Activated CD8-positive, alpha-beta memory T cell treated with anti-CD3 and anti-CD28 coated beads, Interleukin-2, amount 50 U/mL, for 24 hours (primary cell): Measurements from ENCODE around the gene DNAH2.
A peak's percentile ranks its signal among the peaks of the same experiment; 100 is the strongest.

ENCODE experiments used
- DNase-seq: peaks from one replicate; pipeline ENCODE4 v3.0.0-alpha.2; 2020; ENCODE audit errors: extremely low read depth

The DNAH2 gene, protein sequence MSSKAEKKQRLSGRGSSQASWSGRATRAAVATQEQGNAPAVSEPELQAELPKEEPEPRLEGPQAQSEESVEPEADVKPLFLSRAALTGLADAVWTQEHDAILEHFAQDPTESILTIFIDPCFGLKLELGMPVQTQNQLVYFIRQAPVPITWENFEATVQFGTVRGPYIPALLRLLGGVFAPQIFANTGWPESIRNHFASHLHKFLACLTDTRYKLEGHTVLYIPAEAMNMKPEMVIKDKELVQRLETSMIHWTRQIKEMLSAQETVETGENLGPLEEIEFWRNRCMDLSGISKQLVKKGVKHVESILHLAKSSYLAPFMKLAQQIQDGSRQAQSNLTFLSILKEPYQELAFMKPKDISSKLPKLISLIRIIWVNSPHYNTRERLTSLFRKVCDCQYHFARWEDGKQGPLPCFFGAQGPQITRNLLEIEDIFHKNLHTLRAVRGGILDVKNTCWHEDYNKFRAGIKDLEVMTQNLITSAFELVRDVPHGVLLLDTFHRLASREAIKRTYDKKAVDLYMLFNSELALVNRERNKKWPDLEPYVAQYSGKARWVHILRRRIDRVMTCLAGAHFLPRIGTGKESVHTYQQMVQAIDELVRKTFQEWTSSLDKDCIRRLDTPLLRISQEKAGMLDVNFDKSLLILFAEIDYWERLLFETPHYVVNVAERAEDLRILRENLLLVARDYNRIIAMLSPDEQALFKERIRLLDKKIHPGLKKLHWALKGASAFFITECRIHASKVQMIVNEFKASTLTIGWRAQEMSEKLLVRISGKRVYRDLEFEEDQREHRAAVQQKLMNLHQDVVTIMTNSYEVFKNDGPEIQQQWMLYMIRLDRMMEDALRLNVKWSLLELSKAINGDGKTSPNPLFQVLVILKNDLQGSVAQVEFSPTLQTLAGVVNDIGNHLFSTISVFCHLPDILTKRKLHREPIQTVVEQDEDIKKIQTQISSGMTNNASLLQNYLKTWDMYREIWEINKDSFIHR (N-terminal part only)

GRCh38 chr17:7716901-7717755 is at the start of gene DNAH2:
TSS of gene DNAH2 (plus strand) at chr17:7717744. CDS start at chr17:7719735, 1,991 bp downstream.
- no peak for DNase-seq

DNA sequence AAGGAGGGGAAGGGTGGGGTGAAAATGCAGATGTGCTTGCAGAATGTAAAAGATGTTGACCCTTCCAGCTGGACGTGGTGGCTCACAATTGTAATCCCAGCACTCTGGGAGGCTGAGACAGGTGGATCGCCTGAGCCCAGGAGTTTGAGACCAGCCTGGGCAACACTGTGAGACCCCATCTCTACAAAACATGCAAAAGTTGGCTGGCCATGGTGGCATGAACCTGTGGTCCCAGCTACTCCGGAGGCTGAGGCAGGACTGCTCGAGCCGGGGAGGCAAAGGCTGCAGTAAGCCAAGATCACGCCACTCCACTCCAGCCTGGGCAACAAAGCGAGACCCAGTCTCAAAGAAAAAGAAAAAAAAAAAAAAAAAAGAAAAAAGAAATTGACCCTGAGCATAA is 49.1 kb upstream of the DNAH2 start:
- no peak for DNase-seq

DNA sequence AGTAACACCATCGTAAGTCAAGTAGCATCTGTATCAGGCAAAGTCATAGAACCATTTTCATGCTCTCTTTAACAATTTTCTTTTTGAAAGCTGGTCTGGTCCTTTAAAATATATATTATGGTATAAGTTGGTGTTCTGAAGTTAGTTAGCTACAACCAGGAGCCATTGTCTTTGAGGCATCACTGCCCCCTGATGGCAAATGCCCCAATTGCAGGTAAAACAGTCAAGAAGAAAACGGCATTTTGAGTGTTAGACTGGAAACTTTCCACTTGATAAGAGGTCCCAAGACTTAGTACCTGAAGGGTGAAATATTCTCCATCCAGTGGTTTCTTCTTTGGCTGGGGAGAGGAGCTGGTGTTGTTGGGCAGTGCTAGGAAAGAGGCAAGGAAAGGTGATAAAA is 44.3 kb upstream of the DNAH2 start:
- no peak for DNase-seq

DNA sequence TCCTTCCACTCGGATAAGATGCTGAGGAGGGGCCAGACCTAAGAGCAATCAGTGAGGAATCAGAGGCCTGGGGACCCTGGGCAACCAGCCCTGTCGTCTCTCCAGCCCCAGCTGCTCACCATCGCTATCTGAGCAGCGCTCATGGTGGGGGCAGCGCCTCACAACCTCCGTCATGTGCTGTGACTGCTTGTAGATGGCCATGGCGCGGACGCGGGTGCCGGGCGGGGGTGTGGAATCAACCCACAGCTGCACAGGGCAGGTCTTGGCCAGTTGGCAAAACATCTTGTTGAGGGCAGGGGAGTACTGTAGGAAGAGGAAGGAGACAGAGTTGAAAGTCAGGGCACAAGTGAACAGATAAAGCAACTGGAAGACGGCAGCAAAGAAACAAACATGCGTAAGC is 42.6 kb upstream of the DNAH2 start:
- DNase-seq, result no peak

DNA sequence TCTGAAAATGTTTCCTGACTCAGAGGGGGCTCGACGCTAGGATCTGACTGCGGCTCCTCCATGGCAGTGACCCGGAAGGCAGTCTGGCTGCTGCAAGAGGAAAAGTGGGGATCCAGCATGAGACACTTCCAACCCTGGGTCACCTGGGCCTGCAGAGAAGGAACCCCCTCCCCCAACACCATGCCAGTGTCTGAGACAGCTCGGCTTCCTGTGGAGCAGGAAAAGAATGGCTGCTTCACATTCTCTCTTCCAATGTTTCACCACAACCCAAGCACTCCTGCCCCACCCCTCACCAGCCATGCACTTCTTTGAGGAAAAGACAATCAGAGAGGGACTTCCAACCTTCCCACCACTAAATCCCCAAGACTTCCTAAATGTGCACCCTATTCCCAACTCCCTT is 41.0 kb upstream of the DNAH2 start:
- no peak for DNase-seq

- DNase-seq, result no peak
Observed at GRCh38 chr17:7677388-7678067, 40.0 kb upstream of the DNAH2 start.

- no peak for DNase-seq
Observed at GRCh38 chr17:7684851-7685532, 32.6 kb upstream of the DNAH2 start.

DNA sequence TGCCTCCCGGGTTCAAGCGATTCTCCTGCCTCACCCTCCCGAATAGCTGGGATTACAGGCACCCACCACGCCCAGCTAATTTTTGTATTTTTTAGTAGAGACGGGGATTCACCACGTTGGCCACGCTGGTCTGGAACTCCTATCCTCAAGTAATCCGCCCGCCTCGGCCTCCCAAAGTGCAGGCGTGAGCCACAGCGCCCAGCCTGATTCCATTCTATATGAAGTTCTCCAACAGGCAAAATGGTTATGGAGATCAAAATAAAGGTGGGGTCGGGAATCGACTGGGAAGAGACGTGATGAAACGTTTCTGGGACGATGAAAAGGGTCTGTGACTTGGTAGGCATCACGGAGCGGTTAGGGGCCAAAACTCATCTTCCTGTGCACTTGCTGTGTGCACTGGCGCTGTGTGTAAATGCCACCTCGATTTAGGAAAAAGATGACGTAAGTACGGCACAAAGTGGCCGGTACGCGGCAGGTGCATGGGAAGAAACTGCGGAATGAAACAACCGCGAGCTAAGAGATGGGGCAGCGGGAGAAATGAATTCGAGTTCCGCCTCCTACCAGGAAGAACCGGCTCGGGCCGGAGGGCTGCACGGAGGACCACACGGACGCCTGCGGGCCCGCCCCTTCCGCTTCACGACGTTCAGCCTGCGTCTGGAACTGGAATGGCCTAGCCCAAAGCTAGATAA is 31.9 kb upstream of the DNAH2 start:
- DNase-seq, result peak; percentile 73

DNA sequence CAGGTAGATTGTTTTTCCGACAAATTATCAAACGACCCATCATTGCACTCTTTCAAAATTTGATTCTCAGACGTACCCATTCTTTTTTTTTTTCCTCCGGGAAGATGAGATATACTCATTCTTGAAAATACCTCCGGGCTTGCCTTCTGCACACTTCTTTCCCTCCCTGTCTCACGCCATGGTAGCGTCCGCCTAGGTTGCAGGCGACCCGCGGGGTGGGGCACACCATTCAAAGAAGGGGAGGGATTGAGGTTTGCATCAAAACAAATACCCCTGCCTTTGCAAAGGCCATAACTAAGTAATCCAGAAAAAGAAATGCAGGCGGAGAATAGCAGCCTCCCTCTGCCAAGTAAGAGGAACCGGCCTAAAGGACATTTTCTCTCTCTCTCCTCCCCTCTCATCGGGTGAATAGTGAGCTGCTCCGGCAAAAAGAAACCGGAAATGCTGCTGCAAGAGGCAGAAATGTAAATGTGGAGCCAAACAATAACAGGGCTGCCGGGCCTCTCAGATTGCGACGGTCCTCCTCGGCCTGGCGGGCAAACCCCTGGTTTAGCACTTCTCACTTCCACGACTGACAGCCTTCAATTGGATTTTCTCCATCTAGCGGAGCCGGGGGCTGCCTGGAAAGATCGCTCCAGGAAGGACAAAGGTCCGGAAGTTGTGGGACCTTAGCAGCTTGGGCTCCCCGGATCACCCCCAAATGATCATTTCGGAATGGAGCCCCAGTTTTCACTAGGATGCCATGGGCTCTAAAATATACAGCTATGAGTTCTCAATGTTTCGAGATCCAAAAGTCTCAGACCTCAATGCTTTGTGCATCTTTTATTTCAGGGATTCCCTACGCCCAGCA is 31.1 kb upstream of the DNAH2 start:
- DNase-seq, result peak; percentile 47

DNA sequence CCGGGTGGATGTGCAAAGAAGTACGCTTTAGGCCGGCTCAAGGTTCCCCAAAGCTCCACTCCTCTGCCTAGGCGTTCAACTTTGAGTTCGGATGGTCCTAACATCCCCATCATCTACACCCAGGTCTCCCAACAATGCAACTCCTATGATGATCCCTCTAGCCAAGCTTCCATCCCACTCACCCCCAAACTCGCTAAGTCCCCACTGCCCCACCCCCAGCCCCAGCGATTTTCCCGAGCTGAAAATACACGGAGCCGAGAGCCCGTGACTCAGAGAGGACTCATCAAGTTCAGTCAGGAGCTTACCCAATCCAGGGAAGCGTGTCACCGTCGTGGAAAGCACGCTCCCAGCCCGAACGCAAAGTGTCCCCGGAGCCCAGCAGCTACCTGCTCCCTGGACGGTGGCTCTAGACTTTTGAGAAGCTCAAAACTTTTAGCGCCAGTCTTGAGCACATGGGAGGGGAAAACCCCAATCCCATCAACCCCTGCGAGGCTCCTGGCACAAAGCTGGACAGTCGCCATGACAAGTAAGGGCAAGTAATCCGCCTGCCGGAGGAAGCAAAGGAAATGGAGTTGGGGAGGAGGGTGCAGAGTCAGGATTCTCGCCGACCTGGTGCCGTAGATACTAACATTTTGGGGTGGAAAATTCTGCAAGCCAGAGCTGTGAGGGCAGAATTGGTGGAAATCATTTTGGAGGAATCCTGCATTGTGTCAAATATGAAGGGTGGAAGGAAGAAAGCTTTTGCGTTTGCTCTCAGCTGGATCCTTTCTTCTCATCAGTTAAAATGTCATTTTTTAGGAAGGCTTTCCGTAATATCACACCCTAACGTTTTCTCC is 30.3 kb upstream of the DNAH2 start, which contains the start of gene TP53:
Gene TP53 (minus strand): TSS at position 419 of the 836 bp plus-strand sequence. CDS start 10,896 bp downstream, outside the sequence.
- DNase-seq, result peak; percentile 73

GRCh38 chr17:7687908-7688807 is 29.4 kb upstream of the DNAH2 start, which contains the start of gene WRAP53:
TSS of gene WRAP53 (plus strand) at chr17:7688477. CDS start at chr17:7688649, 172 bp downstream.
- peak; percentile 88 for DNase-seq

DNA sequence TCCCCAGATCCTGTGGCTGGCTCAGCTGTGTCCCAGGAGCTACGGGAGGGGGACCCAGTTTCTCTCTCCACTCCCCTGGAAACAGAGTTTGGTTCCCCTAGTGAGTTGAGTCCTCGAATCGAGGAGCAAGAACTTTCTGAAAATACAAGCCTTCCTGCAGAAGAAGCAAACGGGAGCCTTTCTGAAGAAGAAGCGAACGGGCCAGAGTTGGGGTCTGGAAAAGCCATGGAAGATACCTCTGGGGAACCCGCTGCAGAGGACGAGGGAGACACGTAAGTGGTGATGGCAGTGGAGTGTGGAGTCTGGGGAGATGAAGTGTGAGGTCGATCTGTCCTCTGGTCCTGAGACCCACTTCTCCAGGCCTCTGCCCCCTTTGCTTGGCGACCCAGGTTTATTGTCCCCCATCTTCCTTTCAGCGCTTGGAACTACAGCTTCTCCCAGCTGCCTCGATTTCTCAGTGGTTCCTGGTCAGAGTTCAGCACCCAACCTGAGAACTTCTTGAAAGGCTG is 28.7 kb upstream of the DNAH2 start:
- no peak for DNase-seq

DNA sequence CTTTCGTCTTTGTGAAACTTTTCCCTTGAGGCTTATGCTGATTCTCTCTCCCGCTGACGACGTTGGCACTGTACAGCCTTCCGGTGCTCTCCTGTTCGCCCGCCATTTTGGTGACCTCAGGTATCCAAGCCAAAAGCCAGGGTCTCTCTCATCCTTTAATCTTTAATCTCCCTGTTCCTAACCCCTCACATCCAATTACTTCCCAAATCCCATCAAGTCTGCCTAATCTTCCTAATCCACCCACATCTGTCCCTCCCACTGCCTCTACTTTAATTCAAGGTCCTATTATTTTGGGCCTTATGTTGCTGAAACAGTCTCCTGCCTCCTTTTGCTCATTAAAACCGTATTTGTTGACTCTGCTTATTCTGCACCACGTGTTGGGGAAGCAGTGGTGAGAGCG is 22.0 kb upstream of the DNAH2 start:
- DNase-seq, result no peak

GRCh38 chr17:7697828-7698588 is 19.5 kb upstream of the DNAH2 start:
- DNase-seq, result no peak

- DNase-seq, result no peak
Observed at GRCh38 chr17:7700510-7700909, 17.0 kb upstream of the DNAH2 start.

DNA sequence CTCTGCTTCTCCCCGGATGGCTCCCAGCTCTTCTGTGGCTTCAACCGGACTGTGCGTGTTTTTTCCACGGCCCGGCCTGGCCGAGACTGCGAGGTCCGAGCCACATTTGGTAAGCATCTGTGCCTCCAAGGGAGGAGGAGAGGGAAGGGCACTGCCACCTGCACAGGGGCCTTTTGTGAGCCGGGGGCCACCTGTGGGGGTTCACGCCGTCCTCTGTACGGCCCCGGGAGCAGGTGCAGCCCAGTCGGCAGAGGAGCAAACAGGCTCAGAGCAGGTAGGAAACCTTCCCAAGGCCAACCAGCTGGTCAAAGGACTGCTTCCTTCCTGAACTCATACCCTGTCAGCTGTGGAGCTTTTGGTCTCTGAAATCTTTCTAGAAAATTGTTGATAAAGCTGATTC is 15.9 kb upstream of the DNAH2 start:
- no peak for DNase-seq
